ENCODE results near the gene CALR3.
"Not testable (repeated sequence)": the region's sequence is repeated elsewhere in the genome, so short reads cannot be mapped to it uniquely, and the experiment has no call there.

The CALR3 gene

DNA sequence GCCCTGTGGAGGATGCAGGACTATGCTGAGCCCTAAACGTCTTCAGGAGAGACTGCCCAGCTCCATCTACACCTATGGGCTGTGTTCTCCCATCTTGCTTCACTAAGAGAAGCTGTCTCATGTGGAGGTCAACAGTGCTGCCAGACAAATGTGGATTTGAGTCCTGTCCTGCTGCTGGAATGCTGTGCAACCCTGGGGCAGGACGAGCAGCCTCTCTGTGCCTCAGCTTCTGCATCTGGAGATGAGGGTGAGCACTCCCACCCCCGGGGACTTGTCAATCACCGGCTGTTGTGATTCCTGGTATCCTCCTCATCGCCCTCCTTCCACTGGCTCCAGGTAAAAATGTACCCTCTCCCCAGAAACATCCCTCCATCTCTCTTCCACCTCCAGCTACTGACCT, 40.5 kb downstream of the CALR3 start:
- no peak for DNase-seq

DNA sequence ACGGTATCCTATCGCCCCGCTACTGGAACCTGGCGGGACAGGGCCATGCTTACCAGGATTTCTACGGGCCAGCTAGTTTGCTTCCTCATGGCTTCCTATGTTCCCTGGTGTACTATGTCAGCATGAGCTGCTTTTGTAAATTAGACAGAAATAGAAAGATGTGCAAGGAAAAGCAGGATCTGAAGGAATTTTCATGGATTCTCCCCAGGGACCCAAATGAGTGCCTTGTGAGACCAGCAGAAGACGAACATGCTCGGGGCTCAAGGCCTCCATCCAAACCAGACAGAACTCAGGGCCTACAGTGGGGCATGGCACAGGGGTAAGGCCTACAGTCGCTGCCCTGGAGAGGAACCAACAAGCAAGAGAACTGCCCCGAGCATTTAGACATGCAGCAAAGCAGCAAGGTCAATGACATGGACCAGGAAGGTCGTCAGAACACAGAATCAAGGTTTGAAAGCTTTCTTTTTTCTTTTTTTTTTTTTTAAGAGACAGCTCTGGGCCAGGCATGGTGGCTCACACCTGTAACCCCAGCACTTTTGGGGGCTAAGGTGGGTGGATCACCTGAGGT, 41.5 kb downstream of the CALR3 start:
- DNase-seq = no peak

DNA sequence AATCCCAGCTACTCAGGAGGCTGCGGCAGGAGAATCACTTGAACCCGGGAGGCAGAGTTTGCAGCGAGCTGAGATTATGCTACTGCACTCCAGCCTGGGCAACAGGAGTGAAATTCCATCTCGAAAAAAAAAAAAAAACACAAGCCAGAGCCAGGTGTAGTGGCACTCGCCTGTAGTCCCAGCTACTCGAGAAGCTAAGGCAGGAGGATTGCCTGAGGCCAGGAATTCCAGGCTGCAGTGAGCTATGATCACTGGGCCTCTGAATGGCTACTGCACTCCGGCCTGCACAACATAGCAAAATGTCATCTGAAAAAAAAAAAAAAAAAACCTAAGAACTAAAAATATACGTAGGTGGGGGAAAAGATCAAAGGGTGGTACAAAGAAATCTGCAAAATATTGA, 43.6 kb downstream of the CALR3 start:
- DNase-seq = no peak

GRCh38 chr19:16449330-16449961, 46.5 kb downstream of the CALR3 start:
- no peak for DNase-seq

DNA sequence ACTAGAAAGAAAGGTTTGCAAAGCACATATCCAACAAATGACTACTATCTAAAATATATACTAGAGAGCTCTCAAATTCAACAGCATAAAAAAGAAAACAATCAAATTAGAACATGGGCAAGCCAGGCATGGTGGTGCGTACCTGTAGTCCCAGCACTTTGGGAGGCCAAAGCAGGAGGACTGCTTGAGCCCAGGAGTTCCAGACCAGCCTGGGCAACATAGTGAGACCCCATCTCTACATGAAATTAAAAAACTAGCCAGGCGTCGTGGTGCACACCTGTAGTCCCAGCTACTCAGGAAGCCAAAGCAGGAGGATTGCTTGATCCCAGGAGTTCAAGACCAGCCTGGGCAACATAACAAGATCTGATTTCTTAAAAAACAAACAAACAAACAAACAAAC, 47.1 kb downstream of the CALR3 start:
- DNase-seq = not testable (repeated sequence)

- DNase-seq = no peak
Measured at GRCh38 chr19:16446724-16447368, 49.1 kb downstream of the CALR3 start.

- DNase-seq = no peak
Measured at GRCh38 chr19:16446108-16446723, 49.8 kb downstream of the CALR3 start.

- no peak for DNase-seq
Measured at GRCh38 chr19:16445238-16446107, 50.5 kb downstream of the CALR3 start.

GRCh38 chr19:16444269-16444600, 51.7 kb downstream of the CALR3 start:
- no peak for DNase-seq

- DNase-seq = no peak
Measured at GRCh38 chr19:16442386-16443276, 53.3 kb downstream of the CALR3 start.

DNA sequence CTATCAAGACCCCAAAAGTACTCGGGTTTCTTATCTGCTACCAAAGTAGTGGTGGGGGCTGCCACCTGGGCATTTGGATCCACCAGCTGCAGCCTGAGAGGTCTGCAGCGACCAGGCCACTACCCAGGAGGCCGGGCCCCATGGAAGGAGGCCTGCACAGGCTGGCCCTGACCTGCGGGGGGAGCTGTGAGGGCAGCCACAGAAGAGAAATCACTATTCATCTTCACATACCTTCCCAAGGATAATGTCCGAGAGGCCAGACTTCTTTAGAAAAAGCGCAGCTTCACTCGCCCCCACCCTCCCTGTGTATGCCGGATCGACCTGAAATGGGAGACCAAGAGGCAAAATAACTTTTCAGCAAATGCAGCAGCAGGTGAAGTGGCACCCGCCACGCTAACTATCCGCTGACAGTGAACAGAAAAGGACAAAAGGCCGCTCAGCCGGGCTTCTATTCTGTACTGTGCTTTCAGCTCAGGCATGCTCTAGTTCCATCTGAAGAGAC, 54.3 kb downstream of the CALR3 start:
- DNase-seq = peak in 1 of 2 experiments; percentile 21

- DNase-seq = no peak
Measured at GRCh38 chr19:16436780-16437332, 59.1 kb downstream of the CALR3 start.

DNA sequence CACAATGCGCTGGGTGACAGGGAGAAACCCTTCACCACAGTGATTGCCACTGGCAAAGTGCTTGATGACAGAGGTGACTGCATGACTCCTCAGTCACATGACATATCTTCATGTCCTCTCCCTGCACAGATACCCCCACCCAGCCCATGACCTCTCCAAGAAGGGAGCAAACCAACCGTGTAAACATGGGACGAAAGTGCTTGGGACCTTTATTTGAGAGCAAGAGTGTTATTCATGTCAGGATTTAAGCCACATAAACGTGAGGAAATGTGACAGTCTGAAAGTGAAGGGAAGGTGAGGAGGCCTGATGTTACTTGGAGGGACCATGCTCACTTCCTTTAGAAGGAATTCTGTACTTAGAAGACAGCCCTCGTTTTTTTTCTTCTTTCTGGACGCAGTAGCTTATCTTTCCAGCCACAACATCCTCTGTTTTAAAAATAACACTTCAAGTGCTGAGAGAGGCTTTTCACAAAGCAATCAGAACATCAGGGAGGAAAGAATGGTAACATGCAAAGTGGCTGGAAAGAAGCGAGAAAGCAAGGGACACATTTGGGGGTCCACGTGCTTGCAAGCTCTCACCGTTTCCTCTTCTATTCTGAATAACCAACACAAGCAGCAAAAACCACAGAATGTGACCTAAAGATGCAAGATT, 59.8 kb downstream of the CALR3 start:
- DNase-seq = no peak

- no peak for DNase-seq
Measured at GRCh38 chr19:16435238-16435917, 60.6 kb downstream of the CALR3 start.

- DNase-seq = no peak
Measured at GRCh38 chr19:16433986-16434385, 62.0 kb downstream of the CALR3 start.

GRCh38 chr19:16429759-16430091, 66.2 kb downstream of the CALR3 start:
- no peak for DNase-seq

- no peak for DNase-seq
Measured at GRCh38 chr19:16429066-16429758, 66.8 kb downstream of the CALR3 start.
